ENCODE measurements around the gene TNFAIP8.
A peak's percentile ranks its signal among the peaks of the same experiment; 100 is the strongest.

TNFAIP8 gene

DNA sequence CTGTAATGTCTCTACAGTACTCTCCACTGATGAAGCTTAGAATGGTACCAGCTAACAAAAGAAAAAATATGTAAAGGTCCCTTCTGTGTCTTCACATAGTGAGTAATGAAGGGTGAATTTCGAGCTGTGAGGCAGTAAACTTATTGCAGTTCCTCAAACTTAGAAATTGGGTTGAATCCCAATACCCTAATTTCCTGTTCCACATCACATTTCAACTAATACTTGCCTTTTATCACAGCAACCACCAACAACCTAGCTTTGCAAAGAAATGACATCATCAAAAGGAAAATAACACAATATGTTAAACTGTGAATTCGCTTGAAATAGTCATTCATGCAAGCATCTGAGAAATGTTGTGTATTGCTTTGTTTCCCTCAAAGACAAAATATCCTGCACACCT, 9.4 kb upstream of the TNFAIP8 start:
- no peak for DNase-seq (ENCODE audit: low spot score)

DNA sequence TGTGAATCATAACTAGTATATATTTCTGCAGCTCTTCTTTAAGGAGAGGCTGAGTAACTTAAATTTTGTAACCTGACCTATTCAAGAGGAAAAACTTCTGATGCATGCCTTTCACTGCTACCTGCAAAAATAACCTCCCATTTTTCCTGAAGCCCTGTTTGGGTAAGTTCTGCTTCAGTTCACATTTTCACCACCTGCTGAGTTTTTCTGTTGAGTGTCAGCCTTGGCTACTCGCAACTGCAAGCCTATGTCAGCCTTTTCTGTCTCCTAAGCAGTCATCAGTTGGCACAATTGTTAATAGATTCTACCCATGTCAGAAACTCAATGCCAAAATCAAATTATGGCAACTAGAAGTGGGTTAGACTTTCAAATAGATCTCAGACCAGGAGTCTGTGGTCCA, 8.2 kb upstream of the TNFAIP8 start:
- no peak for DNase-seq (ENCODE audit: low spot score)

DNA sequence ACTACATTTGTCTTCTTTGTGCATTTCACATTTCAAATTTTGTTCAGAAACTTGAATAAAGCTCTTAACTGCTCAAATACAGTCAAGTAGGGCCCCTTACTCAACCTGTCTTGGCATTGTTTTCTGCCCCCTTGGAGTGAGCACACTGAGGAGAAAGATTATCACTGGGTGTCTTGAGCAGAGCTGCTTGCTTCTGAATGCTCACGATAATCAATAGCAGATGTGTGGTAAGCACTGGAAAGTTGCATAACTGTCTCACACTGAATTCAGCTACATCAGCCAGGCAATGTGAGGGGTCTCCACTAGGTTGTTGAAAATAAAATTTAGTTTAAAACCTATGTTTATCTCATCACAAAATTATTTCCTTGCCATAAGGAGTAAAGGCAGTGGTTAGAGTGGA, 7.8 kb upstream of the TNFAIP8 start:
- DNase-seq (ENCODE audit: low spot score) = no peak

- DNase-seq (ENCODE audit: low spot score) = no peak
Observed at GRCh38 chr5:119353213-119353612, 2.6 kb upstream of the TNFAIP8 start.

GRCh38 chr5:119353686-119354366, 2.0 kb upstream of the TNFAIP8 start:
- DNase-seq (ENCODE audit: low spot score) = no peak

DNA sequence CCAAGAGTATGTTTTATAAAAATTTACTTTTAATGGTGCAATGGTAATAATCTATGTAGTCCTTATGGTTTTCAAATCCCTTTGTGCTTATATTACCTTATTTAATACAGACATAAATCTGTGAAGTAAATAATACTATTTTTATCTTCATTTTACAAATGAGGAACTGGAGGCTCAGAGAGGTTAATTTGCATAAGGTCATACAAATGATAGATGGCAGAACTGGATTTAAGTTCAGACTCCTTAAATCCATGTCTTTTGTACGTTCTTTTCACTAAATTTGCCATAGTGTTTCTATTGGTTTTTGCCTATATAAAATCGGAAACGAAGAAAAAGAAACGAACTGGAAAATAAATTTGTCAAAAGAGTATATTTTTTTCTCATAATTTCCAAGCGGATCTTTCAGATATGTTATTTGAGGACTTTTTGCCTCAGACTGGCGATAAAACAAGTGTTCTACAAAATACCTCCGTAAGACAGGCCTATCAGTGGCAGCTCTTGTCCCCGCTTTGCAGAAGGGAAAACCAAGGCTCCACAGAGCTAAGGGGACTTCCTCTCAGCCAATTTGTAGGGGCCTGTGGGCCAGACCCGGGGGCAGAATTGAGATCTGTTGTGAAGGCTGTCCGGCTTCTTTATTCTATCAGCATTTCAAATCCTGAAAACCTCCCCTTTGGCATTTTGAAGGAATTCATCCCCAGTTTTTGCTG, 1.1 kb upstream of the TNFAIP8 start:
- no peak for DNase-seq (ENCODE audit: low spot score)

- peak; percentile 31 for DNase-seq (ENCODE audit: low spot score)
Observed at GRCh38 chr5:119355244-119355638, 578 bp upstream of the TNFAIP8 start.

- no peak for DNase-seq (ENCODE audit: low spot score)
Observed at GRCh38 chr5:119356612-119357188, 881 bp downstream of the TNFAIP8 start.

GRCh38 chr5:119357270-119357669, 1.5 kb downstream of the TNFAIP8 start:
- DNase-seq (ENCODE audit: low spot score) = no peak

GRCh38 chr5:119357808-119358529, 2.1 kb downstream of the TNFAIP8 start:
- DNase-seq (ENCODE audit: low spot score) = no peak

- DNase-seq (ENCODE audit: low spot score) = no peak
Observed at GRCh38 chr5:119358530-119358900, 2.7 kb downstream of the TNFAIP8 start.

GRCh38 chr5:119358901-119359603, 3.2 kb downstream of the TNFAIP8 start:
- DNase-seq (ENCODE audit: low spot score) = no peak

GRCh38 chr5:119359737-119360413, 4.1 kb downstream of the TNFAIP8 start:
- DNase-seq (ENCODE audit: low spot score) = no peak

GRCh38 chr5:119360905-119361593, 5.2 kb downstream of the TNFAIP8 start:
- no peak for DNase-seq (ENCODE audit: low spot score)

GRCh38 chr5:119361594-119362125, 5.8 kb downstream of the TNFAIP8 start:
- no peak for DNase-seq (ENCODE audit: low spot score)

- DNase-seq (ENCODE audit: low spot score) = no peak
Observed at GRCh38 chr5:119362714-119363113, 6.9 kb downstream of the TNFAIP8 start.

GRCh38 chr5:119363271-119363670, 7.5 kb downstream of the TNFAIP8 start:
- no peak for DNase-seq (ENCODE audit: low spot score)

DNA sequence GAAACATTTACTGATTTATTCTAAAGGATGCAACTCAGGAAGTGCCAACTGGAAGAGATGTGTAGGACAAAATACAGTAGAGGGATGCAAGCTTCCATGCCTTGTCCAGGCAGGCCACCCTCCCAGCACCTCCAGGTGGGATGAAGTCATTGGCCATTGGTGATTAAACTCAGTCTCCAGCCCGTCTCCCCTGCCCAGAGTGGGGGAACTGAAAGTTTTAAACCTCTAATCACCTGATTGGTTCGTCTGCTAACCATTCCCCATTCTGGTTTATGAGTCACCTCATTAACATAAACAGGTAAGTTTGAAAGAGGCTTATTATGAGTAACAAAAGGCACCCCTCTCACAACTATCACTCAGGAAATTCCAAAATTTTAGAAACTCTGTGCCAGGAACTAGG, 8.1 kb downstream of the TNFAIP8 start:
- no peak for DNase-seq (ENCODE audit: low spot score)

DNA sequence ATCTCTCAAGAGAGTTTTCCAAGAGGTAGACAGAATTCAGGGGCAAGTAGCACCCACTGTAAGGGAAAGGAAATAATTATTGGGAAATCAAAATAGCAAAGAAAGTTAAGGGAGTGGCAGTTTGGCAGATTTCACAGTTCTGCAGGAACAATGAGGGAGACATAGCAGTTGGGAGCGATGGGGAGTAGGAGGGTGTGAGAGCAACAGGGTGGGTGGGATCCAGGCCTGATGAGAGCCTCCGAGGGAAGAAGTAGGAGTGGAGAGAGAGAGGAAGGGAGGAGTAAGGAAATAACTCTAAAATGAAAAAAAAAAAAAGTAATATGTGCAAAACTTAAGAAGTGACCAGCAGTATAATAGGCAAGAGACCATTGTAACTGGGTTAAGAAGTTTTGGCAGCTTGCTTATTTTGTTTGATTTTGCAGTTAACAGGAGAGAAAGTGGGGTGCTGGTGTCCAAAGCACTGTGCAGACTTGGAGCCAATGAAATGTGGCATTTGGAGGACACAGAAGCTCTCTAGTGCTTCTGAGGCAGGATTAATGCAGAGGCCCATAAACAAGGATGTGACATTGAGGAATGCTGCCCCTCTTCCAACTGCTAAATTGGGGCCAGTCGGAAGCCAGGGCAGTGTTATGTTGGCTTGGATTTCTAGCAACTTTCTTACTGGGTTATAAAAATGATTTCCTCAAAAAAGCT, 10.2 kb downstream of the TNFAIP8 start:
- no peak for DNase-seq (ENCODE audit: low spot score)

DNA sequence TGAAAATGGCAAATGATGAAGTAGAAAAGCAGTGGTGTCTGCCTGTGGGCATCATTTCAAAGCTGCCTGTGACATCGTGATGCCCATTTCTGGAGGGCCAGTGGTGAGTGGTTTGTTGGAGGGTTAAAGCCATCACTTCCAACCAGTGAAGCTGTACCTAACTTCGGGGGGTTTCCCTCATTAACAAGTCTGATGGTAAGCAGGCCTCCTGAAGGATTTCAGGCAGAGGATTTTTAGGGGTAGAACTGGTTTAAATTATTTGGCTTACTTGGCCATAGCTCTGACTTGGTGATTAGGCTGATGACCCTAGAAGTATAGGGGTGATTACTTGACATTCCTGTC, 10.7 kb downstream of the TNFAIP8 start:
- DNase-seq (ENCODE audit: low spot score) = no peak
